ENCODE results near the gene EML1. TPM values are rescaled to one million over a fixed set of nuclear protein-coding genes. Genes with fewer than 3 reads are reported as not detected.

Gene EML1
- total and polyA plus RNA-seq, 5 experiments from 2014 or later, result not detected

GRCh38 chr14:99921425-99921824, 128.2 kb downstream of the EML1 start:
- ATAC-seq (no peak), DNase-seq (no peak)
- no peaks in the 10 kb centered on the region for H3K9me3 Mint-ChIP-seq
- no peak overlapping the region for H3K4me3 Mint-ChIP-seq
- no peaks in the 10 kb centered on the region for H3K4me1 Mint-ChIP-seq
- POLR2A ChIA-PET, result interaction anchor here (0.7 kb wide), 1 partner anchor 212 kb away, joined by 3 read pairs; no protein-coding TSS in a partner anchor
- H3K27me3 Mint-ChIP-seq, result peaks cover 6 to 19% (median 13%) of the 10 kb centered on the region in 5 donors
- no peaks in the 10 kb centered on the region for H3K36me3 Mint-ChIP-seq
- no peak overlapping the region for H3K27ac Mint-ChIP-seq

GRCh38 chr14:99924379-99924778, 131.2 kb downstream of the EML1 start:
- POLR2A ChIA-PET, result no interaction called here
- Mint-ChIP-seq H3K36me3 (peaks cover 0 to 5% (median 2%) of the 10 kb centered on the region in 3 donors), H3K27ac (no peak overlapping the region), H3K4me1 (no peaks in the 10 kb centered on the region), H3K27me3 (peaks cover 4 to 23% (median 20%) of the 10 kb centered on the region in 5 donors), H3K9me3 (peaks cover 0 to 3% (median 0%) of the 10 kb centered on the region in 9 donors), H3K4me3 (no peak overlapping the region)
- DNase-seq (no peak), ATAC-seq (no peak)

- no peak overlapping the region for H3K4me3 Mint-ChIP-seq
- POLR2A ChIA-PET, result no interaction called here
- H3K27ac Mint-ChIP-seq, result no peak overlapping the region
- peaks cover 0 to 5% (median 2%) of the 10 kb centered on the region in 3 donors for H3K36me3 Mint-ChIP-seq
- peaks cover 4 to 23% (median 16%) of the 10 kb centered on the region in 5 donors for H3K27me3 Mint-ChIP-seq
- ATAC-seq, result no peak
- no peaks in the 10 kb centered on the region for H3K4me1 Mint-ChIP-seq
- DNase-seq, result no peak
- peaks cover 0 to 3% (median 0%) of the 10 kb centered on the region in 9 donors for H3K9me3 Mint-ChIP-seq
These were observed 132.3 kb downstream of the EML1 start for GRCh38 chr14:99925471-99925870.

GRCh38 chr14:99928963-99929362, 135.8 kb downstream of the EML1 start:
- peaks cover 0 to 3% (median 0%) of the 10 kb centered on the region in 9 donors for H3K9me3 Mint-ChIP-seq
- peaks cover 0 to 31% (median 16%) of the 10 kb centered on the region in 5 donors for H3K27me3 Mint-ChIP-seq
- ATAC-seq (no peak), DNase-seq (no peak)
- H3K4me1 Mint-ChIP-seq, result no peaks in the 10 kb centered on the region
- no peak overlapping the region for H3K4me3 Mint-ChIP-seq
- no peak overlapping the region for H3K27ac Mint-ChIP-seq
- peaks cover 0 to 5% (median 2%) of the 10 kb centered on the region in 3 donors for H3K36me3 Mint-ChIP-seq
- POLR2A ChIA-PET, result no interaction called here

- POLR2A ChIA-PET, result no interaction called here
- Mint-ChIP-seq H3K9me3 (peaks cover 0 to 3% (median 0%) of the 10 kb centered on the region in 9 donors), H3K27ac (no peak overlapping the region)
These were observed 136.4 kb downstream of the EML1 start for GRCh38 chr14:99929601-99930000.

GRCh38 chr14:99930420-99931274, 137.4 kb downstream of the EML1 start:
- H3K4me3 Mint-ChIP-seq, result no peak overlapping the region
- H3K9me3 Mint-ChIP-seq, result peaks cover 0 to 3% (median 0%) of the 10 kb centered on the region in 9 donors
- peaks cover 0 to 28% (median 15%) of the 10 kb centered on the region in 5 donors for H3K27me3 Mint-ChIP-seq
- DNase-seq, result no peak
- ATAC-seq, result no peak
- POLR2A ChIA-PET, result no interaction called here
- H3K4me1 Mint-ChIP-seq, result no peaks in the 10 kb centered on the region
- peaks cover 0 to 5% (median 2%) of the 10 kb centered on the region in 3 donors for H3K36me3 Mint-ChIP-seq
- no peak overlapping the region for H3K27ac Mint-ChIP-seq

More at GRCh38 chr14:99929601-99930000, 136.4 kb downstream of the EML1 start:
- H3K4me3 Mint-ChIP-seq, result no peak overlapping the region
- H3K4me1 Mint-ChIP-seq, result no peaks in the 10 kb centered on the region
- peaks cover 0 to 5% (median 2%) of the 10 kb centered on the region in 3 donors for H3K36me3 Mint-ChIP-seq
- DNase-seq, result no peak
- peaks cover 0 to 31% (median 16%) of the 10 kb centered on the region in 5 donors for H3K27me3 Mint-ChIP-seq
- ATAC-seq, result no peak

- Mint-ChIP-seq H3K4me1 (peaks cover 0 to 1% (median 0%) of the 10 kb centered on the region in 4 donors), H3K27me3 (peaks cover 0 to 22% (median 12%) of the 10 kb centered on the region in 5 donors), H3K27ac (no peak overlapping the region), H3K4me3 (no peak overlapping the region), H3K9me3 (peaks cover 0 to 3% (median 0%) of the 10 kb centered on the region in 9 donors), H3K36me3 (peaks cover 0 to 5% (median 2%) of the 10 kb centered on the region in 3 donors)
- POLR2A ChIA-PET, result no interaction called here
- ATAC-seq (no peak), DNase-seq (no peak)
These were observed 138.1 kb downstream of the EML1 start for GRCh38 chr14:99931308-99931707.

- no peak for DNase-seq
- H3K36me3 Mint-ChIP-seq, result no peaks in the 10 kb centered on the region
- H3K4me1 Mint-ChIP-seq, result peaks cover 0 to 2% (median 0%) of the 10 kb centered on the region in 4 donors
- H3K4me3 Mint-ChIP-seq, result no peak overlapping the region
- ATAC-seq, result no peak
- POLR2A ChIA-PET, result no interaction called here
- no peaks in the 10 kb centered on the region for H3K9me3 Mint-ChIP-seq
- H3K27ac Mint-ChIP-seq, result no peak overlapping the region
- H3K27me3 Mint-ChIP-seq, result peaks cover 0 to 20% (median 7%) of the 10 kb centered on the region in 5 donors
These were observed 142.8 kb downstream of the EML1 start for GRCh38 chr14:99936056-99936455.

GRCh38 chr14:99936738-99937474, 143.7 kb downstream of the EML1 start:
- no peak for ATAC-seq
- H3K36me3 Mint-ChIP-seq, result no peaks in the 10 kb centered on the region
- peaks cover 0 to 2% (median 0%) of the 10 kb centered on the region in 4 donors for H3K4me1 Mint-ChIP-seq
- POLR2A ChIA-PET, result no interaction called here
- peaks cover 0 to 16% (median 3%) of the 10 kb centered on the region in 5 donors for H3K27me3 Mint-ChIP-seq
- no peak for DNase-seq
- H3K9me3 Mint-ChIP-seq, result no peaks in the 10 kb centered on the region
- no peak overlapping the region for H3K27ac Mint-ChIP-seq
- no peak overlapping the region for H3K4me3 Mint-ChIP-seq

GRCh38 chr14:99937475-99938244, 144.4 kb downstream of the EML1 start:
- Mint-ChIP-seq H3K36me3 (no peaks in the 10 kb centered on the region), H3K27me3 (peaks cover 0 to 14% (median 0%) of the 10 kb centered on the region in 5 donors), H3K9me3 (no peaks in the 10 kb centered on the region), H3K27ac (no peak overlapping the region), H3K4me1 (peaks cover 0 to 2% (median 0%) of the 10 kb centered on the region in 4 donors), H3K4me3 (no peak overlapping the region)
- ATAC-seq (no peak), DNase-seq (no peak)
- POLR2A ChIA-PET, result no interaction called here

GRCh38 chr14:99938376-99938775, 145.2 kb downstream of the EML1 start:
- POLR2A ChIA-PET, result no interaction called here
- no peak for ATAC-seq
- no peaks in the 10 kb centered on the region for H3K9me3 Mint-ChIP-seq

GRCh38 chr14:99938896-99939295, 145.7 kb downstream of the EML1 start:
- no peak overlapping the region for H3K27ac Mint-ChIP-seq
- DNase-seq, result no peak
- no peak for ATAC-seq
- POLR2A ChIA-PET, result no interaction called here
- no peaks in the 10 kb centered on the region for H3K36me3 Mint-ChIP-seq
- H3K4me1 Mint-ChIP-seq, result peaks cover 0 to 2% (median 0%) of the 10 kb centered on the region in 4 donors
- H3K4me3 Mint-ChIP-seq, result no peak overlapping the region
- peaks cover 0 to 12% (median 6%) of the 10 kb centered on the region in 5 donors for H3K27me3 Mint-ChIP-seq
- H3K9me3 Mint-ChIP-seq, result no peaks in the 10 kb centered on the region

More at GRCh38 chr14:99938376-99938775, 145.2 kb downstream of the EML1 start:
- peaks cover 0 to 2% (median 0%) of the 10 kb centered on the region in 4 donors for H3K4me1 Mint-ChIP-seq
- no peaks in the 10 kb centered on the region for H3K36me3 Mint-ChIP-seq
- H3K4me3 Mint-ChIP-seq, result no peak overlapping the region
- DNase-seq, result no peak
- peaks cover 0 to 12% (median 5%) of the 10 kb centered on the region in 5 donors for H3K27me3 Mint-ChIP-seq
- no peak overlapping the region for H3K27ac Mint-ChIP-seq

Measured in naive thymus-derived CD8-positive, alpha-beta T cell (primary cell).